Hindlimb muscle (tissue), 1 donor: ENCODE results near the gene LBX2. TPM values are rescaled to one million over a fixed set of nuclear protein-coding genes. Genes with fewer than 3 reads are reported as not detected.

Source experiments
- DNase-seq: peaks from one replicate; pipeline ENCODE4 v3.0.0-alpha.2; 2013
- polyA plus RNA-seq: library from polyadenylated mRNA; unstranded; fragments of 120-200 nt; gene quantifications from one replicate; pipeline ENCODE4 v1.2.1, GENCODE V29; 2013; ENCODE audit not compliant: insufficient read length

LBX2 gene
- polyA plus RNA-seq, 1 donor: 0.52 TPM

DNA sequence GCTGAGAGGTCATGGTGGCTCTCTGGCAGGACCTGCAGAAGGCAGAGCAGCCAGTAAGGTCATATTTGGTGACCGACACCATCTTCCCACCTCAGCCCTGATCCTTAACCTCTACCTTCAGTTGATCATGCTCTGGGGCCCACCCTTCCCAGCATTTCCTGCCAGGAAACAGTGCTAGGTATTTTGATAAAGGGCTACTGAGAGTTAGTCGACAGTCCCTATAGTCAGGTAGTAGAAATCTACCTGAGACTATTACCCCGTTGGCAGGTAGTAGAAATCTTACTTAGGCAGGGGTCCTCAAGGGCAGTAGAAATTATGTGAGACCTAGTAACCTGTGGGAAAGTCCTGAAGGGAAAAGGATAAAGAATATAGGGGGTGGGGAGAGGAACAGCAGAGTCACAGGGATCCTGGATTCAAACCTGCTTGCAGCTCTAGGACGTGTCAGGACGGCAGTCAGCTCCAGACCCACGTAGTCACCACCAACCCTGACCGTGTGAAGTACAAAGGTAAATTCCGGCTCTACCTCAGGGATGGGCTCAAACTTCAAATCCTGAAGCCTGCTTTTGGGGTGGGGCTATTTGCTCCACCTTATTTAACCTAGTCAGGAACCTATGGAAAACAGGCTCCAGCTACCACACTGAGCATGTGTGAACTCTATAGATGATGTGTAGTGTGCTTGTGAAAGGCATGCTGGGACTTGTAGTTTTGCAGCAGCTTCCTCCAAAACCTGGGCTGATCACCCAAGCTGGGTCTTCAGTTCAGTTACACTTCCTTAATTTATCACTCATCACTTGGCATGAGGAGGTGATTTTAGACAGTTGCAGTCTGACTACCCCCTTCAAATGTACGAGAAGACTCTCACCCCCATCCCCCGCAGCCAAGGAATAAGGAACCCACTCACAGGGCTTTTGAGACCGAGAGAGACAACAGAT lies 26.6 kb upstream of the LBX2 start, which contains the start of gene DQX1:
Gene DQX1, minus strand, starts transcription at position 515 of the 932 bp plus-strand sequence. Its CDS starts 502 bp downstream, at position 13.
- DNase-seq: no peak

DNA sequence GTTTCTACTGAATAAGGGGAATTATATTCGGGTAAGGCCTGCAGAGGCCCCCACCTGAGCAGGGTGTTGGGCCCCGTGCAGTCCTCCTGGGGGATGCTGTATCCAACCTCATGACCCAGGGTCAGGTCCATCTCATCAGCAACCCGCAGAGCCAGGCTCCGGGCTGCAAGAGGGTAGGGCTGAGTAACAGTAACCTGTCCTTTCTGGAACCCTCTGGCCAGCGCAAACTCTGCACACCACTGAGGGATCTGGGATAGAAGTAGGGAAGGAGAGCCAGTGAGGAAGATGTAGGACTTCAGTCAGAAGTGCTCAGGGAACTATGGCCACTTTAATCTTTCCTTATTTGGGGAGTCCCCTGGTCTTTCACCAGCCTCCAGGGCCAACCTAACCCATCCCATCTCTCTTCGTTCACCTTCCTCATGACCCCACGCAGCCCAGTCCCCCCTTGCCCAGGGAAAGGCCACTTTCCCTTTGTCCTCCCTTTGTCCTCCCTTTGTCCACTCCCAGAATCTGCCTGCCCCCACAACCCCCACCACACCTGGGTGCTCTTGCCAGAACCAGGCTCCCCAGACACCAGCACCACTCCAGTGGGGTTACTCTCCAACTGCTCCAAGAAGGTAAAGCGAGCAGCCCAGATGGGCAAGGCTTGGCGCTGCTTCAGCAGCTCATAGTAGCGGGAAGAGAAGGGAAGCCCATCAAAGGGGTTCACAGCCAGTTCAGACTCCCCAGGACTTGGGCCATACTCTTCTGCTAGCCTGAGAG lies 25.7 kb upstream of the LBX2 start:
- no peak for DNase-seq

GRCh38 chr2:74524005-74524404 lies 24.6 kb upstream of the LBX2 start:
- no peak for DNase-seq

GRCh38 chr2:74522516-74522915 lies 23.1 kb upstream of the LBX2 start:
- DNase-seq: no peak

DNA sequence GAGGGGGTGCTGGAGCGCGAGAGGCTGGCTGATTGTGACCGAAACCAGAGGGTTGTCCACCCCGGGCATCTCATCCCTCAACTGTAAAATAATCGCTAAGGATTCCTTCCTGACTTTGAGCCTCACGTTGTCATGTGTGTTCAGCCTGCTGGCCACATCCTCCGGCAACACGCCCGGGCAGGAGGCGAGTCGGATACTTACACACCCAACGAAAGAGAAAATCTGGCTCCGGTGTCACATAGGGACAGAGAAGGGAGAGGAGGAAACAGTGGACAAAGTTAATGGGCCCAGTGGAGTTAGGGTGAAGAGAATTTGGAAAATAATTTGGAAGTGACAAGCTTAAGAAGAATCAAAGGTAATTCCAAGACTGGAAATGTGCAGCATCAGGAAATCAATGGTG lies 17.2 kb upstream of the LBX2 start:
- DNase-seq: no peak

DNA sequence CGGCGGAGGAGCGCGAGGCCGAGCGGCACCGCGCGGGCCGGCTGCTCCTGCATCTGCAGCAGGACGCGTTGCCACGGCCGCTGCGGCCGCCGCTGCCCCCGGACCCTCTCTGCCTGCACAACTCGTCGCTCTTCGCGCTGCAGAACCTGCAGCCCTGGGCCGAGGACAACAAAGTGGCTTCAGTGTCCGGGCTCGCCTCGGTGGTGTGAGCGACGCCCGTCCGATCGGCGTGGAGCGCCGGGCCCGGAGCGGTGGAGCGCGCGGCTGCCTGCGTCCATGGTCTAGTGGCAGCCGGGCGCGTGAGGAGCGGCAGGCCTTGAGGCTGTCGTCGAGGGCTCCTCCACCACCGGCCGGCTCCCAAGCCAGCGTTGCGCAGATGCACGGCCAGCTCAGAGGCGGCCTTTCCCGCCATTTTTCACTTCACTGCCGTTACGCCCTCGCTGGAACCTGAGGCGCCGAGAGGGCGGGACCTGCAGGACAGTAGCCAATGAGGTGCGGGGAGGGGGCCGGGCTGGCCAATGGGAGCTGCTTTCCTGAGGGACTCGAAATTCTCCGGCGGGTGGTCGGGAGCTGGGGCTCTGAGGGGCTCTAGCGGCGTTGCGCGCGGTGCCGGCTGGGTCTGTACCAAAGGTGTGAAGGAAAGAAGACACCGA lies 16.7 kb upstream of the LBX2 start:
- DNase-seq: peak; percentile 56

GRCh38 chr2:74515271-74515980 lies 16.0 kb upstream of the LBX2 start:
- no peak for DNase-seq

DNA sequence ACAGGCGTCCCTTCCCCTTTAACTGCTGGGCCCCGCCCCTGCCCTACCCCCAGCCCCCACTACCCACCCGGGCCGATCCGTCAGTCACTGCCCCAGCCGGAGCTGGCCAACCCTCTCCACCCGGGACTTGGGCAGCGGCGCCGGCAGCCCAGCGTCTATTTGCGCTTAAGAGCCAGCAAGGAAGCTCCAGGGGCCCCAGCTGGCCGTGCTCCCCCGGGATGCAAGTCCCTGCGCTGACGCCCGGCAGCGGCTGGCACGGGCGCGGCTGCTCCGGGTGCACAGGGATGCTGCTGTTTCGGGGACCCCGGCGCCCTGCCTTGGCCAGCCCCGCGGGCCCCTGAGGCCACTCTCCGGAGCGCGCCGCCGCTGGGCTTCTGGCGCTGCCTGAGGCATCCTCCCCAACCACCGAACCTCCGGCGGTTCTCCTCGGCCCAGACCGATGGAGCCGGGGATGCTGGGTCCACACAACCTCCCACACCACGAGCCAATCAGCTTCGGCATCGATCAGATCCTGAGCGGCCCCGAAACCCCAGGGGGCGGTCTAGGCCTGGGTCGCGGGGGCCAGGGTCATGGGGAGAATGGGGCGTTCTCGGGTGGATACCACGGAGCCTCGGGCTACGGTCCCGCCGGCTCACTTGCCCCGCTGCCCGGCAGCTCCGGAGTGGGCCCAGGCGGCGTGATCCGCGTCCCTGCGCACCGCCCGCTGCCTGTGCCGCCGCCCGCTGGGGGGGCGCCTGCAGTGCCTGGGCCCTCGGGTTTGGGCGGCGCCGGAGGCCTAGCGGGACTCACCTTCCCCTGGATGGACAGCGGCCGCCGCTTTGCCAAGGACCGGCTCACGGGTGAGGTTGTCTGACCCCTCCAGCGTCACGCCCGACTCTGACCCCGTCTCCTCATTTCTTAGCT lies 15.2 kb upstream of the LBX2 start, which contains the start of gene TLX2:
Gene TLX2, plus strand, starts transcription at position 83 of the 903 bp plus-strand sequence. Its CDS starts 357 bp downstream, at position 440.
- DNase-seq: no peak

DNA sequence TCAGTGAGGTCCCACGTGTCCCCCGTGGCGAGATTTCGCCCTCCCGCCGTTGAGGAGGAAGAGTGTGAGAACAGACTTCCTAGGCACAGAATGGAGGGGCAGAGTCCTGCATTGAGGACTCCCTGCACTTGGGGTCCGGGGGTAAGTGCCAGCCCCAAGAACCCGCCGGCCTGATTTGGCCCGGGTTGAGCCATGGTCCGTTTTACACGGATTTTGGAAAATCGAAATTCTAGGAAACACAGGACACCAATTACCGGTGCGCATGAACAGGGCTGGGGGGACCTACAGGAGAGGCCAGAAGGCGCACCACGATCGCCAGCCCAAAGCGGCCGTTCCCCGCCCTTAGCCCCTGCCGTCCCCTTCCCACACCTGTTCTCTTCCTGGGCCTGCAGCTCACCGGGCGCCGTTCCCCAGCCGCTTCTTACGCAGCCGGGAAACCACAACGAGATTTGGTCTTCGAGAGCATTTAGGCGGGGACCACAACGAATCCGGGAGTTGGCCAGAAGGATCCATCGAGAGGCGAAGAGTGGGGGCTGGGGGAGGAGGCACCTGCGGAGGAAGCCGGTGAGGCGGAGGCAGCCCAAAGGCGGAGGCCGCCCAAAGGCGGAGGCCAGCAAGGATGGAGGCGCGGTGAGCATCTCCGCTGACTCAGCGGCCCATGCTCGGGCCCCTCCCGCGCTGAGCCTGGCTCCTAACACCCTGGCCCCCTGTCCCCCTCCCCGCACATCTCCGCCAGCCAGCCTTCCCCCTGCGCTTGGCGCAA lies 14.4 kb upstream of the LBX2 start:
- DNase-seq: no peak

DNA sequence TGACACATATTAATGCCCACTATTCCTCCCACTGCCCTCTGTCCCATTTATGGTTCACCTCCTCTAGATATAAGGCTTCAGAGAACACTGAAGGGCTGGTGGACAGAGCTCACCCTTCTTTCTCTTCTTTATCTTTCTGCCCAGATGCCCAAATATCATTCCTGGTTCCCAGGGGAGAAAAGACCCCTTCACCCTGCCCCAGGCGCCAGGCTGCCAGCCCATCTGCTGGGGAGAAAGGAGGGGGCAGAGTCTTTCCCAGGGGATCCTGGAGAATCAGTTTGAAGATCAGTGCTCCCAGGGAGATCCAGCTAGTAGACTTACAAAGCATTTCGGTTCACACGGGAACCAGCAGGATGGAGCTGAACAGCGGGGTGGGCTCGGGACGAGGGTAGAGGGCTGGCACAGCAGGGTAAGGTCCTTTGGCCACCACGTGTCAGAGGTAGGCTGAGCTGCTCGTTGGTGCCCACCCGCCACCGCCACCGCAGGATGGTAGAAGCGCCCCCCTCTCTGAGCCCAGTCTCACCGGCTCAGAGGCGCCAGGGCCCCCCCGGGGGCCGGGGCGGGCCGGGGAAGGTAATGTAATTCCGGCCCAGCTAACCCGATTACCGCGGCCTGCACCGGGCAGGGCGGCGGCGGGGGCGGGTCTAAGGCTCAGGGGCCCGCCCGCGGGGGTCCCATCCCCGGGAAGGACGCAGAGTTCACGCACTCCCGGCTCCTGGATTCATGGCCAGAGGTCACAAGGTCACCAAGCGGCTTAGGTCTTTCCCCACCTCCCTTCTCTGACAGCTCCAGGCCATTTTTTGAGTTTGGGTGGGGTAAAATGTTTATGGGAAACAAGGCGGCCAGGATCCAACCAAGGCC lies 13.6 kb upstream of the LBX2 start:
- DNase-seq: no peak

- no peak for DNase-seq
These were observed 11.9 kb upstream of the LBX2 start for GRCh38 chr2:74511104-74511989.

DNA sequence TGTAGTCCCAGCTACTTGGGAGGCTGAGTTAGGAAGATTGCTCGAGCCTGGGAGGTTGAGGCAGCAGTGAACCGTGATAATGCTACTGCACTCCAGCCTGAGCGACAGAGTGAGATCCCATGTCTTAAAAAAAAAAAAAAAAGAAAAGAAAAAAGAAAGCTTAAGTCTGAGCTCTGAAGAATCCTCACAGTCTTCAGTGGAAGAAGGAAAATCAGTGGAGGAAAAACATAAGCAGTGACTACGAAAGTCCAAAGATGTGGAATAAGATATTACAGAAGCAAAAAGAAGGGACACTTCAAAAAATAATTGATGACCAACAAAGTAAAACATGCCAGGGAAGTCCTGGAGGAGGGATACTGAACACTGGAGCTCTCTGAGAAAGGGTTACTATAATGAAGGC lies 10.9 kb upstream of the LBX2 start:
- DNase-seq: no peak

DNA sequence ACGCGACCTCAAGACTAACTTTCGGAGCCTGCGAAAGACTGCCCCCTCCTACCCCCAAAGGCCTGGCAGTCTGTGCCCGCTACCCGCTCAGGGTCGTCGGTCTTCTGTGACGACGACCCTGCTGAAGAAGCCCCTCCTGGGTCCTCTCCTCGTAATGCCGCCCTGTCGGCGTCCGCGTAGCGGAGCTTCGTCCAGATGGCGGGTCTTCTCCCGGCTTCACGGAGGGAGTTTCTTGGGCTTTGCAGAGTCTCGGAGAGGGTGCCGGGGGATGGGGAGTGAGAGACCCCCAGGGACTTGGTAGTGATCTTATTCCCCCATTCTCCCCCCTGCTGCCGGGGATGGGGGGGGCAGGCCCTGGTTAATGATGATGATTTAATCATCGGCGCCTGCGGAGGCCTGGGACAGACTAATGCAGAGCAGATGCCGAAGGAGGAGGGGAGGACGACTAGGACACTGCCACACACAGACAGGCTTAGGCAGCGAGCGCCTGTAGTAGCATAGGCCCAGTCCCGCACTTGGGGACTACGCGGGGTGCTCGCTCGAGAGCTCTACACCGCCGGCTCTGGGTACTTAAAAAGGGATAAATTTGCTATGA lies 8.6 kb upstream of the LBX2 start:
- DNase-seq: no peak

DNA sequence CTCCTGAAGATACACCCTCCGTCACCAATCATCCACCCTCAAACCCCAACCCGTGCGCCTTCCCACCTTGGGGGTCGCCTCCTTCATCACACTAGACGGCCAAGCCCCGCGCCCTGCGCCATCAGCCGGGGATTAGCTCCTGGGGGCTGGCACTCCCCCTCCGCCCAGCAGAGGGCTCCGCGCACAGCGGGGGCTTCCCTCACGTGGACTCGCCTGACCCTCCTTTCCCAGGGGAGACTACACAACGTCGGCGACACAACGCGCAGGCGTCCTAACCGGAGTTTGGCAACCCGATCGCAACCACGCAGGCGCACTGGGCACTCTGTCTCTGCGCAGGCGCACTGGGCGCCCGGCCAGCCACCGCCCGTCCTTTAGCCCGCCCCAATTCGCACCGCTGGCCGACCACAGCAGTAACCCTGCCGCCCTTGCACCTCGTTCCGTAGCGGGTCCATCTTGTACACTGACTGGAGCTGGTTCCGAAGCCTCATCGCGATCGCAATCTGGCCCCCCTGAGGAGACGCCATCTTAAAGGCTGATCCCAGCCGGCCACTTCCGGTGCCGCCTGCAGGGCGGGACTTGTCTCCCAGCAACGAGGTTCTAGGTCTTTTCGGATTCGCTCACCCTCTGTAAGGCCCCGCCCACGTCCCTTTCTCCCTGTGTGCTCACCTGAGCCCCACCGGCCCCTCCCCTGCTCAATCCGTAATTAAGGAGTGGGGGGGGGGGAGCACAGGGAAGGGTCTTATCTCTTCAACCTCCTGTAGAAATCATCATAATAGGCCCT lies 7.9 kb upstream of the LBX2 start, which contains the start of gene PCGF1:
Gene PCGF1, minus strand, starts transcription at position 551 of the 781 bp plus-strand sequence. Its CDS starts 27 bp downstream, at position 524.
- DNase-seq: peak; percentile 100

DNA sequence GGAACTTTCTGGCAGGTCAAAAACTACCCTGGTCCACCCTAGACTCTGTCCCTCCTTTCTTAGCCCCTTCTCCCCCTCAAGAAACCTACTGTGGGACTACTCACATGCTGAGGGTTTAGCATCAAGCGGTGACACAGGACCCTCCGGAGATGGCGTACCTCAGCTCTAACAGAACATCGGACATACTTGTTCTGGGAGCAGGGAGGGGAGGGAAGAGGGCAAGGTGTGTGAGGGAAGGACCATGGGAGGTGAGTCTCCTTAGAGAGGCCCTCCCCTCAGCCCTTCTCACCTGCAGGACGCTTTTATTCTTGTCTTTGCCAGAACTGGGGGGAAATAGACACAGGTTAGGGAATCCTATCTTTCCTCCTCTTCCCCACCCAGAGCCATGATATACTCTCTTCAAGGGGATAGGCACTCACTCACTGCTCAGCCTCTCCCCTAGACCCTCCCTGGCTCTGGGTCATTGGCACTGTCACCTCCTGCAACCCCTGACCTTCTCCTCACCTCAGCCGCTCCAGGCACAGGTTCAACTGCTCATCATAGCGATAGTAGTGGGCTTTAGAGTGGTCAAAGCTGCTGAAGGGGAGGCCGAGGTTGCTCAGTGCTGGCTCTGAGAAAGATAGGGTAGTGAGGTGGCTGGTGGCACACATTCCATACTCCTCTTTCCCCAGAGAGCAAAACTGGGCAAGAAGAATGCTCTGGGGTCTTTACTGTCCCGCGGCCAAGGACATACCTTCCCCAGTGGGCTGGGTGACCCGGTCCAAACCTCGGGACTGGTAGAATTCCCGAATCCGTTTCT lies 6.2 kb upstream of the LBX2 start:
- DNase-seq: no peak

DNA sequence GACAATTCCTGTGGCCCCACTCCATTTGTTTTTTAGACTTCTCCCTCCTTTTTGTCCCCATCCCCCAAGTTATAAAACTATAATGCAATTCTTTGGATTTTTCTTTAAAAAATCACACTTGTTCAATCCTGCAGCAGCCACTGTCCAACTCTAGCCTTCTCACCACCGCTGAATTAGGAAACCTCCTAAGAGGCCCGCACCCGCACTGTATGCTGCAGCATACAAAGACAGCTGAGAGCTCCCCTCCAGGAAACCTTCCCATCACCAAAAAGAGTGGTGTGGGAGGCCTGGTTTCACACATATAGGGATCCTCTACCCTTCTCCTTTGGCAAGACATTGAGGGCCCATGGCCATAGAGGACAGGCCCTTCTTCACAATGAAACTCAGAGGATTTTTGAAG lies 5.2 kb upstream of the LBX2 start:
- DNase-seq: no peak
